ENCODE results near the gene LARP1.

GRCh38 chr5:154765396-154765925 is 10.3 kb downstream of the LARP1 start:
- TF ChIP-seq CTCF (IDR thresholded peaks at IDR 0.05 in 2 of 3, conservative IDR thresholded peaks at IDR 0.05 in 1 of 3; ENCODE audit: control insufficient read depth in 2 of 3, extremely low read depth in 1 of 3, insufficient read depth in 1 of 3, low read depth in 3 of 3, low read length in 3 of 3), result no peak
- no peak for TF ChIP-seq PRDM15 (CRISPR knock-in tag; IDR thresholded peaks at IDR 0.05)
- no peak for TF ChIP-seq STAT1 (conservative IDR thresholded peaks at IDR 0.05)
- TF ChIP-seq USF2 (IDR thresholded peaks at IDR 0.05; ENCODE audit: borderline replicate concordance, low read depth, low read length), result no peak
- no peak for TF ChIP-seq EP300 (IDR thresholded peaks at IDR 0.05; ENCODE audit: borderline replicate concordance in 1 of 2, control insufficient read depth in 1 of 2, low read depth in 2 of 2, low read length in 2 of 2)

Measured in GM12878 (cell line).